Measurements from ENCODE around the gene CHAC2. TPM values are rescaled to one million over a fixed set of nuclear protein-coding genes. Genes with fewer than 3 reads are reported as not detected.

The CHAC2 gene
- total RNA-seq, 4 donors from 2014 or later = 0.51 to 5.3 (median 2.9) TPM

DNA sequence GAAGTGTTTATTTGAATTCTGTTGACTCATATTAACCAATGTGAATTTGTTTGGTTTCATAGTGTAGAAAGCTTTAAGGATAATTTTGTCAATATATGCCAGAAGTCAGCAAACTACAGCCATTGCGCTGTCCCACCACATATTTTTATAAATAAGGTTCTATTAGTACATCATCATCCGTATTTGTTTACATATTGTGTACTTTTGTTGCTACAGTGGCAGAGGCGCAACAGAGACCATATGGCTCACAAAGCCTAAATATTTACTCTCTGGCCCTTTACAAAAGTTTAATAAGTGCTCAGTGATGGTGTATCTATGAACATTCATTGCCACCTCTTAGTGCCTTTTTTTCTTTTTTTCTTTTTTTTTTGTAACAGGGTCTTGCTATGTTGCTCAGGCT, 25.7 kb downstream of the CHAC2 start:
- intact Hi-C loops (cut with DNase I; ENCODE audit: low total_unique reads) = no loop called here
- H3K9me3 ChIP-seq = no peaks in the 10 kb centered on the region
- H3K4me1 ChIP-seq = peaks cover 0 to 4% of the 10 kb centered on the region in 2 donors
- no peaks in the 10 kb centered on the region for H3K36me3 ChIP-seq
- no peaks in the 10 kb centered on the region for H3K27me3 ChIP-seq
- H3K27ac ChIP-seq = no peak overlapping the region
- no peak overlapping the region for H3K4me3 ChIP-seq
- no peak for DNase-seq
- TF ChIP-seq, protein P1, sequence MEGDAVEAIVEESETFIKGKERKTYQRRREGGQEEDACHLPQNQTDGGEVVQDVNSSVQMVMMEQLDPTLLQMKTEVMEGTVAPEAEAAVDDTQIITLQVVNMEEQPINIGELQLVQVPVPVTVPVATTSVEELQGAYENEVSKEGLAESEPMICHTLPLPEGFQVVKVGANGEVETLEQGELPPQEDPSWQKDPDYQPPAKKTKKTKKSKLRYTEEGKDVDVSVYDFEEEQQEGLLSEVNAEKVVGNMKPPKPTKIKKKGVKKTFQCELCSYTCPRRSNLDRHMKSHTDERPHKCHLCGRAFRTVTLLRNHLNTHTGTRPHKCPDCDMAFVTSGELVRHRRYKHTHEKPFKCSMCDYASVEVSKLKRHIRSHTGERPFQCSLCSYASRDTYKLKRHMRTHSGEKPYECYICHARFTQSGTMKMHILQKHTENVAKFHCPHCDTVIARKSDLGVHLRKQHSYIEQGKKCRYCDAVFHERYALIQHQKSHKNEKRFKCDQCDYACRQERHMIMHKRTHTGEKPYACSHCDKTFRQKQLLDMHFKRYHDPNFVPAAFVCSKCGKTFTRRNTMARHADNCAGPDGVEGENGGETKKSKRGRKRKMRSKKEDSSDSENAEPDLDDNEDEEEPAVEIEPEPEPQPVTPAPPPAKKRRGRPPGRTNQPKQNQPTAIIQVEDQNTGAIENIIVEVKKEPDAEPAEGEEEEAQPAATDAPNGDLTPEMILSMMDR (IDR thresholded peaks at IDR 0.05) = no peak
- TF ChIP-seq POLR2A (IDR thresholded peaks at IDR 0.05) = no peak

DNA sequence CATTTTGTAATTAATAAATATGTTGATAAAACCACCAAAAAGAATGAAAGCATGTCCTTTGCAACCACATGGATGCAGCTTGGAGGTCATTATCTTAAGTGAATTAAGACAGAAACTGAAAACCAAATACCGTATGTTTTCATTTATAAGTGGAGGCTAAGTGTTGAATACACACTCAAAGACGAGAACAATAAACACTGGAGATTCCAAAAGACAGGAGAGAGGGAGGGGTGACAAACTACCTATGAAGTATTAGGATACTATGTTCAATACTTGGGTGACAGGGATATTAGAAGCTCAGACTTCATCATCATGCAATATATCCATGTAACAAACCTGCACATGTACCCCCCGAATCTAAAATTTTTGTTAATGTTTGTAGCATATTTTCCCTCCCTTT, 26.2 kb downstream of the CHAC2 start:
- H3K4me3 ChIP-seq = no peak overlapping the region
- H3K27me3 ChIP-seq = no peaks in the 10 kb centered on the region
- intact Hi-C loops (cut with DNase I; ENCODE audit: low total_unique reads) = no loop called here
- H3K27ac ChIP-seq = no peak overlapping the region
- no peak for TF ChIP-seq POLR2A (IDR thresholded peaks at IDR 0.05)
- TF ChIP-seq, protein P1 (IDR thresholded peaks at IDR 0.05) = no peak
- DNase-seq = no peak
- no peaks in the 10 kb centered on the region for H3K36me3 ChIP-seq
- H3K4me1 ChIP-seq = no peaks in the 10 kb centered on the region
- H3K9me3 ChIP-seq = no peaks in the 10 kb centered on the region

DNA sequence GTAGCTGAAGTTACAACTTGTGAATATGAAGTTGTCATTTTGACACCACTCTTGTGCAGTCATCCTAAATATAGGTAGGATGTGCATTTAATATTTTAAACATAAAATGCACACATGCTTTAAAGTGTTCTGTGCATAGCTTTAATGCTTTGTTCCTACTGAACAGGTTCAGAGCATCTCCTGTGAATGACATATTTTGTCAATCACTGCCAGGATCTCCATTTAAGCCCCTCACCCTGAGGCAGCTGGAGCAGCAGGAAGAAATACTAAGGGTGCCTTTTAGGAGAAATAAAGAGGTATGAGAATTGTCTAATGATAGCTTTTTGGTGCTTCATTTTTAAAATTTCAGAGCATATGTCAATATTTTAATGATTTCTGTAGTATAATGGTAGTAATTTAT, 33.9 kb downstream of the CHAC2 start:
- no peaks in the 10 kb centered on the region for H3K4me1 ChIP-seq
- no peaks in the 10 kb centered on the region for H3K9me3 ChIP-seq
- TF ChIP-seq POLR2A (IDR thresholded peaks at IDR 0.05) = no peak
- TF ChIP-seq, protein P1 (IDR thresholded peaks at IDR 0.05) = no peak
- no peaks in the 10 kb centered on the region for H3K27me3 ChIP-seq
- no peak overlapping the region for H3K27ac ChIP-seq
- intact Hi-C loops (cut with DNase I; ENCODE audit: low total_unique reads) = no loop called here
- no peak overlapping the region for H3K4me3 ChIP-seq
- H3K36me3 ChIP-seq = no peaks in the 10 kb centered on the region
- DNase-seq = no peak

DNA sequence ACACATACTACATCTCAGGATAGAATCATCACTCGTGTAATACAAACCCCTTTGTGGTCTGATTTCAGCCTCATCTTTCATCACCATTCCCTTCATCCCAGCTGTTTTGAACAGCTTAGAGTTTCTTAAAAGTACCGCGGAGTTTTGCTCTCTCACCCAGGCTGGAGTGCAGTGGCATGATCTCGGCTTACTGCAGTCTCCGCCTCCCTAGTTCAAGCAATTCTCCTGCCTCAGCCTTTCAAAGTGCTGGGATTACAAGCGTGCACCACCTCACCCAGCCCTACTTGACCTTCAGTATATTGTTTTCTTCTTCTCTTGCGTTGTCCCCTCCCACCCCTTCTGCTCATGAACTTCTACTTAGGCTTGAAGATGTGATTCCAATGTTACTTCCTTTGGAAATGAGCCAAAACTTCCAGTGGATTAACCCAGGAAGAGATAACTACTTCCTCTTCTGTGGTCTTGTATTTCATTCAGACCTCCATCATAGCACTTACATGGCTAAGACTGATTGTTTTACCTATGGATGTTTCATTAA, 35.1 kb downstream of the CHAC2 start:
- intact Hi-C loops (cut with DNase I; ENCODE audit: low total_unique reads) = no loop called here
- H3K4me1 ChIP-seq = no peaks in the 10 kb centered on the region
- no peaks in the 10 kb centered on the region for H3K36me3 ChIP-seq
- H3K27me3 ChIP-seq = no peaks in the 10 kb centered on the region
- TF ChIP-seq POLR2A (IDR thresholded peaks at IDR 0.05) = no peak
- TF ChIP-seq, protein P1 (IDR thresholded peaks at IDR 0.05) = no peak
- DNase-seq = no peak
- H3K4me3 ChIP-seq = no peak overlapping the region
- H3K27ac ChIP-seq = no peak overlapping the region
- no peaks in the 10 kb centered on the region for H3K9me3 ChIP-seq

DNA sequence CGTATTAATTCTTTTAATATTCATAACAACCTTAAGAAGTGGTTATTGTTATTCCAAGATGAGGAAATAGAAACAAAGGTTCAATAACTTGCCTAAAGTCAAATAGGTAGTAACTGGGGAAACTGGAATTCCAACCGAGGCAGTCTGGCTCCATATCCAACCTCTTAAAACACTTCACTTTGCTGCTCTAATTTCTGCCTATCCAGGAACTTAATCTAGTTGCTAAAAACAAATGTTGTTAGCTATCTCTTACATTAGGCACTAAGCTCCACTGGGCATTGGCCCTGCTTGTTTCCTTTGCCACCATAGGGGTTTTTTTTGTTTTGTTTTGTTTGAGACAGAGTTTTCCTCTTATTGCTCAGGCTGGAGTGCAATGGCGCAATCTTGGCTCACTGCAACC, 44.0 kb downstream of the CHAC2 start:
- no peaks in the 10 kb centered on the region for H3K36me3 ChIP-seq
- H3K27ac ChIP-seq = no peak overlapping the region
- intact Hi-C loops (cut with DNase I; ENCODE audit: low total_unique reads) = no loop called here
- no peak for DNase-seq
- H3K9me3 ChIP-seq = no peaks in the 10 kb centered on the region
- no peaks in the 10 kb centered on the region for H3K4me1 ChIP-seq
- H3K27me3 ChIP-seq = no peaks in the 10 kb centered on the region
- TF ChIP-seq, protein P1 (IDR thresholded peaks at IDR 0.05) = no peak
- TF ChIP-seq POLR2A (IDR thresholded peaks at IDR 0.05) = no peak
- H3K4me3 ChIP-seq = no peak overlapping the region
